HUES64 (cell line): Measurements from ENCODE around the gene PRRX1. TPM values are rescaled to one million over a fixed set of nuclear protein-coding genes. Genes with fewer than 3 reads are reported as not detected.

Experiments used
- H3K27ac ChIP-seq: 2 replicates; pipeline ENCODE4 v1.7.0; 2013; ENCODE audit warnings: low read depth, low read length, inconsistent platforms
- H3K27me3 ChIP-seq: 2 replicates; pipeline ENCODE4 v1.6.1; 2013; ENCODE audit warnings: mild to moderate bottlenecking, low read length; ENCODE audit not compliant: insufficient read depth
- H3K36me3 ChIP-seq: 2 replicates; pipeline ENCODE4 v1.6.1; 2013; ENCODE audit warnings: mild to moderate bottlenecking, low read length; ENCODE audit not compliant: insufficient read depth
- H3K4me1 ChIP-seq: 2 replicates; pipeline ENCODE4 v1.6.1; 2013; ENCODE audit warnings: mild to moderate bottlenecking, low read length, moderate library complexity; ENCODE audit not compliant: insufficient read depth
- H3K4me3 ChIP-seq: 2 replicates; pipeline ENCODE4 v1.5.1; 2013; ENCODE audit warnings: mild to moderate bottlenecking, low read length, moderate library complexity
- H3K9ac ChIP-seq: 2 replicates; pipeline ENCODE4 v1.6.1; 2013; ENCODE audit warnings: mild to moderate bottlenecking, low read depth, low read length
- H3K9me3 ChIP-seq: 2 replicates; pipeline ENCODE4 v1.6.1; 2013; ENCODE audit warnings: low read depth, low read length; ENCODE audit not compliant: insufficient read depth
- WGBS: fragments of 150-250, 120-280 bp; methylation state at CpG from one replicate; pipeline ENCODE4 v1.1.7; 2013; ENCODE audit warnings: missing lambda C conversion rate; 5-methylcytosine and 5-hydroxymethylcytosine counted together
- polyA plus RNA-seq, 2 experiments: library from polyadenylated mRNA; stranded (reverse); fragments of 50-300 nt; gene quantifications; one replicate each; pipeline ENCODE4 v1.2.3, GENCODE V29; 2013

The PRRX1 gene
- polyA plus RNA-seq (2013, experiment 1 of 2): 2.2 TPM
- polyA plus RNA-seq (2013, experiment 2 of 2): 1.6 TPM

- H3K9me3 ChIP-seq: no peaks in the 10 kb centered on the region
- H3K27me3 ChIP-seq: peaks cover 100% of the 10 kb centered on the region
- peak within 1 kb of the TSS; percentile 28; the same call in 1 of the 2 replicates for H3K9ac ChIP-seq
- no peak within 1 kb of the TSS for H3K27ac ChIP-seq
- WGBS: under 1% methylated on average over 52 of the region's 56 CpGs
- H3K4me1 ChIP-seq: peaks cover 56% of the 10 kb centered on the region
- H3K36me3 ChIP-seq: no peaks in the 10 kb centered on the region
- peak within 1 kb of the TSS; percentile 63 for H3K4me3 ChIP-seq
These were observed at the start of gene PRRX1 for GRCh38 chr1:170664093-170664827. Gene PRRX1 (plus strand): TSS chr1:170664131. CDS start chr1:170664219, 88 bp downstream.

- Histone ChIP-seq H3K27me3 (no peaks in the 10 kb centered on the region), H3K9ac (no peak overlapping the region), H3K4me3 (no peak overlapping the region), H3K27ac (no peak overlapping the region), H3K9me3 (no peaks in the 10 kb centered on the region), H3K4me1 (no peaks in the 10 kb centered on the region), H3K36me3 (no peaks in the 10 kb centered on the region)
- WGBS: 97% methylated on average over 7 of the region's 7 CpGs
These were observed 46.2 kb upstream of the PRRX1 start for GRCh38 chr1:170617591-170618330.

DNA sequence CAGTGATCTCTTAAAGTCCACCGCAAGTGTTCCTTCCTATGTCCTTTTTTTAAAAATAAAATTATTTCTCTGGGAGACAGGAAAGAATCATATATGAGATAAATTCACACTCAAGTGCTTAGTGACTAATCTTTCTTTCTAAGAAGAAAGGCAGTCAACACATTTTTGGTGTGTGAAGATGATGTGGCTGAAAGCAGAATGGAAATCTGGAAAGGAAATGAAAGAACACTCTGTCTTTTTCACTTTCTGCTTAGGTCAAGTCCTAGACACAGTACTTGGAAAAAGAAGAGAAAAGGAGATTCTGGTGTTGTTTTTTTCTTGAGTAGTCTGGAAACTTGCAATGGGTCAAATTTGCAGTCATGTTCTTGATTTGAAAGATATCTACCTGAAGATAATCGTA, 45.5 kb upstream of the PRRX1 start:
- Histone ChIP-seq H3K36me3 (no peaks in the 10 kb centered on the region), H3K27me3 (no peaks in the 10 kb centered on the region), H3K4me3 (no peak overlapping the region), H3K27ac (no peak overlapping the region), H3K9me3 (no peaks in the 10 kb centered on the region), H3K9ac (no peak overlapping the region), H3K4me1 (no peaks in the 10 kb centered on the region)
- no CpG with 5 or more reads among the region's 2 CpGs for WGBS

DNA sequence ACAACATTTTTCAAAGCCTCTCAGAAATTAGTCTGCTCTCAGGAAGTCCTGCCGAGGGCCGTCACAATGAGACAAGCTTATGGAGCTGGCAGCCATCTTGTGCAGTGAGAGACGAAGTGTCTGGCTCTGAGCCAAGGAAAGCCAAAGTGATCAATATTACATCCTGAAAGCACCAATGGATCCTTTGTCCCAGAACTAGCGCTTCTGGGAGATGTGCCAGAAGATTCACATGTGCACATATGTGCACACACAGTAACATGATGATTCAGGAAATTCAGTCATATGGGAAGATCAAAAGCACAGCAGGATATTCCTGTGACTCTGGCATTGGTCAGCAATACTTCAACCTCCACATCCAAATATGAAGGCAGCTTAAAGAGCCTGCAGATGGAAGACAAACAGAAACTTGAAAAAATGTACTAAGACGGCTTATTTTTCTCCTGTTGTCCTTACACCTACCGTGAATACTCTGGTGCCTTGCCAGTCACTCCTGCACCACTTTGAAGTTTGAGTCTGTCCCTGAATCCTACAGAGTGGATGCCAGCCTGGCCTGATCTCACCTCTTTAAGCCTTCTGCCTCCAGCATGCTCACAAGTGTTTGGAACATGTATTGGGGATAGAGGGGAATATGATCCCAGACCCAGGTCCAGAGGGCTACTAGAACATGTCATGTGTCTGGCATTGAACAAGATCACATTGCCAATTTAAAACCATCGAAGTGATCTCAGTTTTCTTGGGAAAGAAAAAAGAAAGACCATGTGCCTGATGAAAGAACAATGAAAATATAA, 44.5 kb upstream of the PRRX1 start:
- H3K9ac ChIP-seq: no peak overlapping the region
- no peaks in the 10 kb centered on the region for H3K4me1 ChIP-seq
- WGBS: 96% methylated on average over 7 of the region's 7 CpGs
- no peak overlapping the region for H3K27ac ChIP-seq
- H3K27me3 ChIP-seq: no peaks in the 10 kb centered on the region
- H3K36me3 ChIP-seq: no peaks in the 10 kb centered on the region
- H3K9me3 ChIP-seq: no peaks in the 10 kb centered on the region
- no peak overlapping the region for H3K4me3 ChIP-seq

DNA sequence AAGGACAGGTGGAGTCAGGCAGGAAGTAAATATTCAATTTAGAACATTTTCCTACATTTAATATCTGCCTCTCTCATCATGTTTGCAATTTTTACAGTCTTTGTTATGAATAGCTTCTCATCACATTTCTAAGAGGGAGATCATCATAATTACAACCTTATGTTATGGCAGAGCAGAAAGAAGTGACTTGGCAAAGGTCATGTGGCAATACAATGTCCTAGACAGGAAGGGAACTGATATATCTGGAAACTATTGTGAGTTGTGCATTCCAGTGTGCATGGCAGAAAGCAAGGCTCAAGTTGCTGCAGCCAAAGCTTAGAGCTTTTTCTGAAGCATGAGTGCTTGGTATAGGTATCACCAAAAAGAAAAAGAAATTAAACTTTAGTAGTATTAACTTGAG, 43.8 kb upstream of the PRRX1 start:
- no peak overlapping the region for H3K4me3 ChIP-seq
- no peaks in the 10 kb centered on the region for H3K4me1 ChIP-seq
- no peaks in the 10 kb centered on the region for H3K27me3 ChIP-seq
- H3K9me3 ChIP-seq: no peaks in the 10 kb centered on the region
- no peak overlapping the region for H3K9ac ChIP-seq
- H3K27ac ChIP-seq: no peak overlapping the region
- no peaks in the 10 kb centered on the region for H3K36me3 ChIP-seq

- Histone ChIP-seq H3K27ac (no peak overlapping the region), H3K4me3 (no peak overlapping the region), H3K9me3 (no peaks in the 10 kb centered on the region), H3K4me1 (no peaks in the 10 kb centered on the region), H3K9ac (no peak overlapping the region), H3K27me3 (no peaks in the 10 kb centered on the region), H3K36me3 (no peaks in the 10 kb centered on the region)
- 89% methylated on average over 2 of the region's 2 CpGs for WGBS
These were observed 40.8 kb upstream of the PRRX1 start for GRCh38 chr1:170623171-170623570.

DNA sequence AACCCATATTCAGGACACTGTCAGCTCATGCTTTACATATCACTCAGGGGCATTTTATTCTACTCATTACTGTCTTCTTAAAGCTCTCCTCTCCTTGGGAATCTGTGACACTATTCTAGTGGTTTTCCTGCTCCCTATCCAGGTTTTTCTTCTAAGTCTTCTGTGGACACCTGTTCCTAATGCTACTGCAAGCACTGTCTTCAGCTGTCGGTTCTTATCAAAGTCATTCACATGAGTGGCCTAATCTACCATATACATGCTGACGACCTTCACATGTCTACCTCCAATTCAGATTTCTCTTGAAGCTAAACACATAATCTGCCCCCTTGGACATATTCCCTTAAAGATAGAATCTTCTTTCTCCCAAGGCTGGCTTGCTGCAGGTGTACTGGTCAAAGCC, 39.8 kb upstream of the PRRX1 start:
- Histone ChIP-seq H3K9ac (no peak overlapping the region), H3K27ac (no peak overlapping the region), H3K36me3 (no peaks in the 10 kb centered on the region), H3K4me1 (no peaks in the 10 kb centered on the region), H3K27me3 (no peaks in the 10 kb centered on the region), H3K9me3 (no peaks in the 10 kb centered on the region), H3K4me3 (no peak overlapping the region)
- 91% methylated on average over 2 of the region's 2 CpGs for WGBS

- Histone ChIP-seq H3K4me3 (no peak overlapping the region), H3K27me3 (no peaks in the 10 kb centered on the region), H3K9ac (no peak overlapping the region), H3K36me3 (no peaks in the 10 kb centered on the region), H3K9me3 (no peaks in the 10 kb centered on the region), H3K4me1 (no peaks in the 10 kb centered on the region; the same call in 1 of the 2 replicates), H3K27ac (no peak overlapping the region)
- WGBS: 87% methylated on average over 7 of the region's 7 CpGs
These were observed 33.0 kb upstream of the PRRX1 start for GRCh38 chr1:170630977-170631376.

GRCh38 chr1:170634293-170634692, 29.6 kb upstream of the PRRX1 start:
- 100% methylated on average over 1 of the region's 1 CpG for WGBS
- H3K9me3 ChIP-seq: no peaks in the 10 kb centered on the region
- no peaks in the 10 kb centered on the region for H3K27me3 ChIP-seq
- no peaks in the 10 kb centered on the region; the same call in 1 of the 2 replicates for H3K4me1 ChIP-seq
- H3K4me3 ChIP-seq: no peak overlapping the region
- no peak overlapping the region for H3K9ac ChIP-seq
- no peaks in the 10 kb centered on the region for H3K36me3 ChIP-seq
- no peak overlapping the region for H3K27ac ChIP-seq

GRCh38 chr1:170634824-170635410, 29.0 kb upstream of the PRRX1 start:
- Histone ChIP-seq H3K27me3 (no peaks in the 10 kb centered on the region), H3K27ac (no peak overlapping the region), H3K4me3 (no peak overlapping the region), H3K9me3 (no peaks in the 10 kb centered on the region), H3K9ac (no peak overlapping the region), H3K4me1 (no peaks in the 10 kb centered on the region; the same call in 1 of the 2 replicates), H3K36me3 (no peaks in the 10 kb centered on the region)

- H3K4me1 ChIP-seq: no peaks in the 10 kb centered on the region
- no peaks in the 10 kb centered on the region for H3K27me3 ChIP-seq
- no peak overlapping the region for H3K27ac ChIP-seq
- no peaks in the 10 kb centered on the region for H3K9me3 ChIP-seq
- H3K36me3 ChIP-seq: no peaks in the 10 kb centered on the region
- H3K9ac ChIP-seq: no peak overlapping the region
- no peak overlapping the region for H3K4me3 ChIP-seq
These were observed 23.4 kb upstream of the PRRX1 start for GRCh38 chr1:170640581-170640980.
